ENCODE data around the gene PTPRB.
"Not testable (repeated sequence)": the region's sequence is repeated elsewhere in the genome, so short reads cannot be mapped to it uniquely, and the experiment has no call there.

- not testable (repeated sequence) for TF ChIP-seq EP300, CTCF, POLR2A (IDR thresholded peaks at IDR 0.05)
Measured at GRCh38 chr12:70492904-70493303, 144.3 kb downstream of the PTPRB start.

All from suprapubic skin (tissue), 3 donors.